ENCODE data around the gene SPZ1.
"Not testable (repeated sequence)": the region's sequence is repeated elsewhere in the genome, so short reads cannot be mapped to it uniquely, and the experiment has no call there.

SPZ1 gene

GRCh38 chr5:80319702-80320101, at the start of gene SPZ1:
Gene SPZ1 (plus strand): TSS chr5:80320002. CDS start chr5:80320216, 214 bp downstream.
- FAIRE-seq: no peak
- DNase-seq (ENCODE audit: low spot score): no peak

GRCh38 chr5:80270543-80270942, 49.3 kb upstream of the SPZ1 start:
- not testable (repeated sequence) for DNase-seq (ENCODE audit: low spot score)

GRCh38 chr5:80275347-80275746, 44.5 kb upstream of the SPZ1 start:
- no peak for DNase-seq (ENCODE audit: low spot score)
- no peak for FAIRE-seq

More at GRCh38 chr5:80270543-80270942, 49.3 kb upstream of the SPZ1 start:
- FAIRE-seq: not testable (repeated sequence)

GRCh38 chr5:80276186-80276585, 43.6 kb upstream of the SPZ1 start:
- no peak for FAIRE-seq
- no peak for DNase-seq (ENCODE audit: low spot score)

- FAIRE-seq: no peak
- DNase-seq (ENCODE audit: low spot score): no peak
These were observed 42.6 kb upstream of the SPZ1 start for GRCh38 chr5:80277191-80277590.

- DNase-seq (ENCODE audit: low spot score) (no peak), FAIRE-seq (no peak)
These were observed 37.7 kb upstream of the SPZ1 start for GRCh38 chr5:80282054-80282453.

- DNase-seq (ENCODE audit: low spot score) (no peak), FAIRE-seq (no peak)
These were observed 36.4 kb upstream of the SPZ1 start for GRCh38 chr5:80283360-80283759.

GRCh38 chr5:80284720-80285119, 35.1 kb upstream of the SPZ1 start:
- FAIRE-seq: no peak
- DNase-seq (ENCODE audit: low spot score): no peak

- no peak for FAIRE-seq
- DNase-seq (ENCODE audit: low spot score): no peak
These were observed 31.6 kb upstream of the SPZ1 start for GRCh38 chr5:80288177-80288576.

- FAIRE-seq (no peak), DNase-seq (ENCODE audit: low spot score) (no peak)
These were observed 30.5 kb upstream of the SPZ1 start for GRCh38 chr5:80289320-80289719.

- no peak for DNase-seq (ENCODE audit: low spot score)
- FAIRE-seq: no peak
These were observed 28.0 kb upstream of the SPZ1 start for GRCh38 chr5:80291761-80292160.

- FAIRE-seq (no peak), DNase-seq (ENCODE audit: low spot score) (no peak)
These were observed 23.7 kb upstream of the SPZ1 start for GRCh38 chr5:80296121-80296520.

GRCh38 chr5:80299601-80300000, 20.2 kb upstream of the SPZ1 start:
- DNase-seq (ENCODE audit: low spot score) (no peak), FAIRE-seq (no peak)

- no peak for FAIRE-seq
- no peak for DNase-seq (ENCODE audit: low spot score)
These were observed 19.7 kb upstream of the SPZ1 start for GRCh38 chr5:80300125-80300524.

- FAIRE-seq; DNase-seq (ENCODE audit: low spot score): not testable (repeated sequence)
These were observed 19.0 kb upstream of the SPZ1 start for GRCh38 chr5:80300796-80301195.

- not testable (repeated sequence) for DNase-seq (ENCODE audit: low spot score); FAIRE-seq
These were observed 18.5 kb upstream of the SPZ1 start for GRCh38 chr5:80301342-80301741.

- no peak for DNase-seq (ENCODE audit: low spot score)
- no peak for FAIRE-seq
These were observed 17.2 kb upstream of the SPZ1 start for GRCh38 chr5:80302636-80303035.

- no peak for DNase-seq (ENCODE audit: low spot score)
- no peak for FAIRE-seq
These were observed 11.3 kb upstream of the SPZ1 start for GRCh38 chr5:80308526-80308925.

- DNase-seq (ENCODE audit: low spot score): no peak
- no peak for FAIRE-seq
These were observed 9.7 kb upstream of the SPZ1 start for GRCh38 chr5:80309871-80310665.

GRCh38 chr5:80315244-80315643, 4.6 kb upstream of the SPZ1 start:
- DNase-seq (ENCODE audit: low spot score) (no peak), FAIRE-seq (no peak)

GRCh38 chr5:80318212-80318611, 1.6 kb upstream of the SPZ1 start:
- FAIRE-seq: no peak
- no peak for DNase-seq (ENCODE audit: low spot score)

- FAIRE-seq (no peak), DNase-seq (ENCODE audit: low spot score) (no peak)
These were observed 5.1 kb downstream of the SPZ1 start for GRCh38 chr5:80324912-80325311.

- FAIRE-seq (no peak), DNase-seq (ENCODE audit: low spot score) (no peak)
These were observed 6.7 kb downstream of the SPZ1 start for GRCh38 chr5:80326468-80326867.

Data from urothelium cell line (cell line).